Astrocyte of the spinal cord (primary cell): Measurements from ENCODE around the gene DUSP16.
"Not testable (repeated sequence)": the region's sequence is repeated elsewhere in the genome, so short reads cannot be mapped to it uniquely, and the experiment has no call there.

Experiments used
- DNase-seq: peaks from one replicate; pipeline ENCODE4 v3.0.0; 2011; ENCODE audit warnings: low read depth, low spot score
- H3K4me3 ChIP-seq: 2 replicates; pipeline ENCODE4 v1.5.1; 2011; ENCODE audit warnings: low read depth, mild to moderate bottlenecking, low read length, moderate library complexity
- CTCF ChIP-seq: IDR thresholded peaks from 2 replicates; pipeline ENCODE4 v1.5.1; 2012; ENCODE audit warnings: low read depth, mild to moderate bottlenecking, low read length, inconsistent platforms
- in situ Hi-C: cut with HindIII; loops from 2 replicates; pipeline ENCODE4 v1.10.0; 2017; ENCODE audit warnings: low sequenced_read_pairs

DUSP16 gene

DNA sequence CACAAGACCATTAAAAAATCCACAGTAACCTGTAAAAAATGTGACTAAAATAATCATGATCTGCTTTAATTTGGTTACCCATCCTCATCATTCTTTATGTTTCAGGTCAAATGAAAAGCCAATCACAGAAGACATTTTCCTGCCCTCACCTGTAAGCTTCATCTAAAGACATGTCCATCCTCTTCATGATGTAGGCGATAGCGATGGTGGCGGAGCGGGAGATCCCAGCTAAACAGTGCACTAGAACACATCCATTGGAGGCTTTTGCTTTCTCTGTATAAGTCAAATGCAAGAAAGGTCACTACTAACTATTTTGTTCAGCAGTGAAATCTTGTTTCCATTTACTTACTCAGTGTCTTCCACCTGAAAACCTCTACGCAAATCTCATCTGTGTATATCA lies 82.6 kb downstream of the DUSP16 start:
- in situ Hi-C loops: no loop called here
- DNase-seq: no peak
- no peak overlapping the region for H3K4me3 ChIP-seq
- no peak for TF ChIP-seq CTCF

DNA sequence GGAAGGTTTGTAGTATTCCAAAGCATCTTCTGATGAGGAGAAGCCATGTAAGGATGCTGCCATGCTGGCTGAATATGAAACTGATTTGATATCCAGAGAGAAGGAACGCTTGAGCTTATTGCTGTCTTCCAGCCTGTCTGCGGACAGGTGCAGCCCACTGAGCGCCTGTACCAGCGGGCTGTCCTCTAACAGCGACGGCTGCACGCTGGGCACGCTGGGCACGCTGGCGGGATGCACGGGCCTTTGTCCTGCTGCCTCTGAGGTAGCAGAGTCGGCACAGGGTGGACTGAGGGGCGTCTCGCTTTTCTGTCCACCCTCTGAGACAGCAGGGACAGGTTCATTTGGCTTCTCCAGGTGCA lies 85.2 kb downstream of the DUSP16 start:
- H3K4me3 ChIP-seq: no peak overlapping the region
- in situ Hi-C loops: no loop called here
- no peak for TF ChIP-seq CTCF
- DNase-seq: no peak

GRCh38 chr12:12476857-12477531 lies 85.7 kb downstream of the DUSP16 start:
- in situ Hi-C loops: no loop called here
- H3K4me3 ChIP-seq: no peak overlapping the region
- no peak for TF ChIP-seq CTCF
- no peak for DNase-seq

DNA sequence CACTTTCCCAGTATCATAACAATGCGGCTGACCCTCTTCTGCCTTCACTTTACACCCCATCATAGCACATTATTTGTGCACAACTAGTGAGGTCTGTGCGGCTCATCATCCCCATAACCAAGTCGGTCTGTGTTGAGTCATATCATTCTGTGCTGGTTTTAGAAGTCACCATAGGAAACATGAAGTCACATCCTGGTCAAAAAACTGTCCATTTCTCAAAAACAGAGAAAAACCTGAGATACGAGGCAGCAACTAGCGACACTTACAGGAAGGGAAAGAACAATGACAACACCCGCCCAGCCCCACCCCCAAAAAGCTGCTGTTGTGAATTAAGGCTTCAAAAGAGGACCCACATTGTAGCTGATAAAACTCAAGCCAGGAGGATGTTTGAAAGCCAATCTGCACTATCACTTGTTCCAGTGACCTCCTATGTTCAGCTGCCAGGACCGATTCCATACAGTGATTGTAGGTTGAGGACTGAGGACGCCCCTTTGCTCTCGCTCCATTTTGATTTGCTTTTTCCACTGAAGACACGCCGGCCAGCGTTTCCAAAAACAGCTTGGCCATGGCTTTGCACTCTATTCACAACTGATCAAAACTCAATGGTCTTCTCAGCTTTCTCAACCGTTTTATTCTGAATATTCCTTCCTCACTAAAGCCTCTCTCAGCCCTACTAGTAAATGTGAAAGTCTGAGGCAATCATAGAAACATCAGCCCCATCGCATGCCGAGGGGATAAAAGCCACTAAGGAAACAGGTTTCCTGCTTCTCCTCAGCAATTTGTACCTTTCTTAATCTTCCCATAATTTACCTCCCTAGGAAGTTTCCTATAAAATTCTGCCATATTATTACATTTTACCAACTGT lies 87.5 kb downstream of the DUSP16 start:
- H3K4me3 ChIP-seq: no peak overlapping the region
- in situ Hi-C loops: no loop called here
- no peak for TF ChIP-seq CTCF
- DNase-seq: peak; percentile 19

DNA sequence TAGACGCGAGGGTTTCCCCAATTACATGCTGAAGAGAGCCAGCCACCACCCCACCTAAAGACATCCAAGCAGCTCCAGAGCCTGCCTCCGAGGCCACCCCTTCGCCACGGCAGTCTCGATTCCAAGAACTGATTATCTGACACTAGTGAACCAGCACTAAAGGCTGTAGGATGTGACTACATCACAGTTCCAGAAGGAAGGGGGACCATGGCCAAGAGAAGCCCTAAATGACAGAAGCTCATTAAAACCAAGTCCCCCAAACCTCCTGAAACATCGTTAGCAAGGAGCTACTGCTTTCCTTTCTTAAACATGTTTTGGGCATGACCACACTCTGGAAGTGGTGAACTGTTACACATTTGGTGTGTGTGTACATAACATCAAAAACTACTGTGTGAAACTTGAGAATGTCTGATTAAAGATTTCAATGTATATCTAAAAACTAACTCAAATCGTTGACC lies 88.2 kb downstream of the DUSP16 start:
- no peak overlapping the region for H3K4me3 ChIP-seq
- TF ChIP-seq CTCF: no peak
- in situ Hi-C loops: no loop called here
- no peak for DNase-seq

GRCh38 chr12:12473223-12473622 lies 89.4 kb downstream of the DUSP16 start:
- no peak overlapping the region for H3K4me3 ChIP-seq
- in situ Hi-C loops: no loop called here

DNA sequence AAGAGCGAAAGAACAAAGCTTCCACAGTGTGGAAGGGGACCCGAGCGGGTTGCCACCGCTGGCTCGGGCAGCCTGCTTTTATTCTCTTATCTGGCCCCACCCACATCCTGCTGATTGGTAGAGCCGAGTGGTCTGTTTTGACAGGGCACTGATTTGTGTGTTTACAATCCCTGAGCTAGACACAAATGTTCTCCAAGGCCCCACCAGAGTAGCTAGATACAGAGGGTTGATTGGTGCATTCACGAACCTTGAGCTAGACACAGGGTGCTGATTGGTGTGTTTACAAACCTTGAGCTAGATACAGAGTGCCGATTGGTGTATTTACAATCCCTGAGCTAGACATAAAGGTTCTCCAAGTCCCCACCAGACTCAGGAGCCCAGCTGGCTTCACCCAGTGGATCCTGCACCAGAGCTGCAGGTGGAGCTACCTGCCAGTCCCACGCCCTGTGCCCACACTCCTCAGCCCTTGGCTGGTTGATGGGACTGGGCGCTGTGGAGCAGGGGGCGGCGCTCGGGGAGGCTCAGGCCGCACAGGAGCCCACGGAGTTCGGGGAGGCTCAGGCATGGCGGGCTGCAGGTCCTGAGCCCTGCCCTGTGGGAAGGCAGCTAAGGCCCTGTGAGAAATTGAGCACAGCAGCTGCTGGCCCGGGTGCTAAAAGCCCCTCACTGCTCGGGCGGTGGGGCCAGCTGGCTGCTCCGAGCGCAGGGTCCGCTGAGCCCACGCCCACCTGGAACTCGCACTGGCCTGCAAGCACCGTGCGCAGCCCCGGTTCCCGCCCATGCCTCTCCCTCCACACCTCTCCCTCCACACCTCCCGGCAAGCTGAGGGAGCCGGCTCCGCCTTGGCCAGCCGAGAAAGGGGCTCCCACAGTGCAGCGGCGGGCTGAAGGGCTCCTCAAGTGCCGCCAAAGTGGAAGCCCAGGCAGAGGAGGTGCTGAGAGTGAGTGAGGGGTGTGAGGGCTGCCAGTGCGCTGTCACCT lies 90.4 kb downstream of the DUSP16 start:
- H3K4me3 ChIP-seq, DNase-seq, in situ Hi-C loops: not testable (repeated sequence)

More at GRCh38 chr12:12473223-12473622, 89.4 kb downstream of the DUSP16 start:
- TF ChIP-seq CTCF: no peak
- no peak for DNase-seq
